GM19397 (cell line): Measurements from ENCODE around the gene LDHD.
A peak's percentile ranks its signal among the peaks of the same experiment; 100 is the strongest.
"Not testable (repeated sequence)": the region's sequence is repeated elsewhere in the genome, so short reads cannot be mapped to it uniquely, and the experiment has no call there.

Experiments used
- ATAC-seq: cut with Tn5 transposase; IDR thresholded peaks from one replicate; pipeline ENCODE4 v1.9.1; 2021; ENCODE audit warnings: mild to moderate bottlenecking, moderate library complexity; ENCODE audit not compliant: unreplicated experiment

LDHD gene

GRCh38 chr16:75116081-75116910, at the start of gene LDHD:
TSS of gene LDHD (minus strand) at chr16:75116780. CDS start at chr16:75116720, 60 bp downstream.
- ATAC-seq: no peak

DNA sequence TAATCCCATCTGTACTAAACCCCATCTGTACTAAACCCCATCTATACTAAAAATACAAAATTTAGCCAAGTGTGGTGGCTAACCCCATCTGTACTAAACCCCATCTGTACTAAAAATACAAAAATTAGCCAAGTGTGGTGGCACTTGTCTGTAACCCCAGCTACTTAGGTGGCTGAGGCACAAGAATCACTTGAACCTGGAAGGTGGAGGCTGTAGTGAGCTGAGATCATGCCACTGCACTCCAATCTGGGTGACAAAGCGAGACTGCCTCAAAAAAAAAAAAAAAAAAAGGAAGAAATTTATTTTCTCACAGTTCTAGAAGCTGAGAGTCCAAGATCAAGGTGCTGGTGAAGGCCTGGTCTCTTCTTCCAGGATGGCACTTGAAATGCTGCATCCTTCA, 43.8 kb upstream of the LDHD start:
- no peak for ATAC-seq

GRCh38 chr16:75152635-75153034, 36.1 kb upstream of the LDHD start:
- no peak for ATAC-seq

- ATAC-seq: no peak
These were observed 35.2 kb upstream of the LDHD start for GRCh38 chr16:75151798-75152197.

DNA sequence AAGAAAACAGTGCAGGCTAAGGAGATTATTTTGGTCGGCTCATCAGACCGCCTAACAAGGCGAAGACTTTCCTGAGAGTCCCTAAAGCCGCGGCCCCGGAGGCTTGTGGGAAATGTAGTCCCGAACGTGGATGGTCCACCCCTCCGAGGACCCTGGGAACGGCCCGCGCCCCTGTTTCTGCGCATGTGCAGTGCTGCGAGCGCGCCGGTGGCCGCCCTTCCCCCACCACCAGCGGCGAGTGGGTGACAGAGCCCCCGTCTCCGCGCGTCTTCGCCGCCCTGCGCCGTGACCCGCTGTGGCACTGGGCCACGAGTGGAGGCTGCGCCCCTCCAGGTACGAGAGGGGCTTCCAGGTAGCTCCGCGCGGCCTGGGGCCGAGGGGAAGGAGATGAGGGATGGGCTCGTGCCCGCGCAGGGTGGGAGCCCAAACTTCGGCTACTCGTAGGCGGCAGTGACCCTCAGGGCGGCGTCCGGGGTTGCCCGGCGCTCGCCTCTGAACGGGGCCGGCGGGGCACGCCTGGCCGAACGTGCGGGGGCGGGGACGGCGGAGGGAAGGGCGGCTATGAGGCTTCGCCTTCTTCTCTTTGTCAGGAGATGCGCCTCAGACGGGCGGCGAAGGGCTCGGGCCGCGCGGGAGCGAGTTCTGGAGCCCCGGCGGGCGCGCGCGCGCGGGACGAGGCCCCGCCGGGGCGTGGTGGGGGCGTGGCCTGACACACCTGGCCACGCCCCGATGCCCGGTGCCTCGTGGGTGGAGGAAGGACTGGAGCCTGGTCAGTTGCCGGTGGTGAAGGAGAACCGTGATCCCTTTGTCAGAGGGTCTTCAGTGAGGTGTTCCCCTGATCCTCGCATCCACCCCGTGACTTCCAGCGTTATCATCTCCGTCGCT, 32.0 kb upstream of the LDHD start, which contains the start of gene ZFP1:
Gene ZFP1 (plus strand): TSS at position 214 of the 885 bp plus-strand sequence. CDS start 4,428 bp downstream, outside the sequence.
- ATAC-seq: peak; percentile 85

DNA sequence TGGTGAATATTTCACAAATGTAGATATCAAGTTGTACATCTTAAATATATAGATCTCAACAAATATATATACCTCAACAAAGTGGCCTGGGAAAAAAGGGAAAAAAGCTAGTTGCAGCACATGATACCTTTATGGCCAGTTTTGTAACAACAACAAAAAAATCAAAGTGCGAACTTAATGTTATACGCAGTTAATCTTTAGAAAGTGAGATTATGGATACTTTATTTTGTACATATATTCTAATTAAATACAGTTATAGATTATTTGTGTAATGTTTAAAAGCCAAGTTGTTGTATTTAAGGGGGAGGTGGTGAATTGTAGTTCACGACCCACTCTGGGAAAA, 31.4 kb upstream of the LDHD start:
- ATAC-seq: no peak

- ATAC-seq: no peak
These were observed 27.4 kb upstream of the LDHD start for GRCh38 chr16:75143941-75144340.

- ATAC-seq: no peak
These were observed 22.9 kb upstream of the LDHD start for GRCh38 chr16:75139498-75139897.

DNA sequence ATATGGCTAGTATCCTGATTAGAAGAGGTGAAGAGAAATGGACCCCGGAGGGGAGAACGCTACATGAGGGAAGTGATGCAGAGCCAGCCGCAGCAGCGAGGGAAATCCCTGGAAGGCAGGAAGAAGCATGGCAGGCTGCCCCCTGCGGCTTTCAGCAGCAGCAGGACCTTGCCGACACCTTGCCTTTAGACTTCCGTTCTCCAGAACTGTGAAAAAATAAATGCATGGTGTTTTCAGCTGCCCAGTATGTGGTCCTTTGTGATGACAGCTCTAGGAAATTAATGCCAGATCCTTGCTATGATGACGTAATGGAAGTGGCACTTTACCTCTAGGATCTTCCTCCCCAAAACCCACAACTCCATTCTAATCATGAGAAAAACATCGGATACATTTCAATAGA, 22.1 kb upstream of the LDHD start:
- ATAC-seq: no peak

- no peak for ATAC-seq
These were observed 21.7 kb upstream of the LDHD start for GRCh38 chr16:75138233-75138632.

- no peak for ATAC-seq
These were observed 14.5 kb upstream of the LDHD start for GRCh38 chr16:75131081-75131480.

GRCh38 chr16:75130150-75130771, 13.7 kb upstream of the LDHD start:
- no peak for ATAC-seq

- not testable (repeated sequence) for ATAC-seq
These were observed 13.0 kb upstream of the LDHD start for GRCh38 chr16:75129421-75130149.

DNA sequence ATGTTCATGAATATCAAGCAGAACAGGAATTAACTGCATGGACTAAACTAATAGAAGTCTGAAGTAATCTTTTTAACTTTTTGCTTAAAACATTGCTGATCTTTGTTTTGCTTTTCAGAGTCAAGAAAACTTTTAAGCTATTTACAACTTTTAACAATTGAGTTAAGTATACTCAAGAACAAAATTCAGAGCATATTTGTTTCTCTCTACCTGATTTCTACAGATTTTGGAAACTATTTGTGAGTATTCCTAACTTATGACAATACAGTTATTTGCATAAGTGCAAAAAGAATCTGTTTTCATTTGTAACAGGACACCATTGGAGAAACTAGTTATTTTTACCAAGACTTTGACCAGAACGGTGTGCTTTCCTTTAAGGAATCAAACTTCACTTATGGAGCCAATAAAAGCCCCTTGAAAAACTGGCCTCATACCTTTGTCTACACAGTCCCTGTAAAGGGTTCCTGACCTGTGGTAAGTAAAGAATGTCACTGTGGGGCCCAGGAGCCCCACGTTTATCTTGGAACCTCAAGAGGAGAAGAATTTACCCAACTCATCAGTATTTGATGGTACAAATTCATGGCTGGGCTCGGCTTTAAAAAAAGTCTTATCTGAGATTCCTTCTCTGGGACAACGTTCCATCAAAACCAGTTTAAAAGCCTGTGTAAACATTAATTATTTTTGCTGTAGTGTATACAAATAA, 11.3 kb upstream of the LDHD start:
- ATAC-seq: no peak

DNA sequence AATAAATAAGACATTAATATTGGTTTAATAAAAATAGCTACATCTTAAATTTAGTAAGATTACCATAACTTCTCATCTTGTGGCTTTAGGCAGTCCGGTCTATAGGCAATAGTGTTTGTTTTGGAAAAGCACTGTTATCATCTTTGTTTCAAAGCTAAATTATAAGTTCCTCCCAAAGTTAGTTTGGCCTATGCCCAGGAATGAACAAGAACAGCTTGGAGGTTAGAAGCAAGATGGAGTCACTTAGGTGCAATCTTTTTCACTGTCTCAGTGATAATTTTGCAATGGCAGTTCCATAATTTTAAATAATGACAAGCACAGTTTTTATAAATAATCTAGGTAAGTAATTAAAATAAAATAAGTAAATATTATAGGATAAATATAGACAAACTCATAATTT, 6.0 kb upstream of the LDHD start:
- no peak for ATAC-seq

- ATAC-seq: no peak
These were observed 5.5 kb upstream of the LDHD start for GRCh38 chr16:75121949-75122568.

DNA sequence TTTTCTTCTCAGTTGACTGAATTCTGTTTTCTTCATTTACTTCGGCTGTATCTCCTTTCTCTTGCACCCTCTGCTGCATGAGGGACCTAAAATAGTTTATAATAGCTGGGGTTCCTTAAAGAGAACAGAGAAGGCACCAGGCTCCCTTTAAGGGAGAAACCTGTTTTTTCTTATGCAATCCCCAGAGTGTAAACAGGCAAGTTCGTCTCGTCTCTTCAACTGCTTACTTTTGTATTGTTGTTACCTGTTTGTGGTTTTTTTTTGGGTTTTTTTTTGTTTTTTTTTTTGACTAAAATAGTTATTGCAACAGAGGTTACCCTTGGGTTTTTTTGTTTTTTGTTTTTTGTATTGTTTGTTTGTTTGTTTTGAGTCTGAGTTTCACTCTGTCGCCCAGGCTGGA, 3.7 kb upstream of the LDHD start:
- ATAC-seq: no peak

GRCh38 chr16:75118943-75119539, 2.5 kb upstream of the LDHD start:
- no peak for ATAC-seq

DNA sequence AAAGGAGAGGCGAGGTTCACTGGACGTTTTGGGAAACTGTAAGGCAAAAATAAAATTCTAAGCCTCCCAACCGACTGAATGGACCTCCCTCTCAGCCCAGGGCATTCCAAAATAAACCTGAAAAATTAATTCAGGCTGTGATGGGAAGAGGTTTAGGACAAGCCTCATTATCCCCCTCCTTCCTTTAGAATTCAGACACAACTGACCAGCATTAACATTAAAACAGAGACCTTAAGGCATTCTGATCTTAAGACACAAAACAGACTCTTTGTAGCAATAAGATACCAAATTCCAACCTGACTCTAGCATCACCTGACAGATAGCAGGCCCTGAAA, 298 bp upstream of the LDHD start:
- no peak for ATAC-seq
